Amniotic epithelial cell (primary cell): ENCODE data around the gene AAMP.
"Not testable (repeated sequence)": the region's sequence is repeated elsewhere in the genome, so short reads cannot be mapped to it uniquely, and the experiment has no call there.

Source experiments
- DNase-seq: peaks from one replicate; pipeline ENCODE4 v3.0.0-alpha.2; 2010; ENCODE audit warnings: low read depth

AAMP gene, protein sequence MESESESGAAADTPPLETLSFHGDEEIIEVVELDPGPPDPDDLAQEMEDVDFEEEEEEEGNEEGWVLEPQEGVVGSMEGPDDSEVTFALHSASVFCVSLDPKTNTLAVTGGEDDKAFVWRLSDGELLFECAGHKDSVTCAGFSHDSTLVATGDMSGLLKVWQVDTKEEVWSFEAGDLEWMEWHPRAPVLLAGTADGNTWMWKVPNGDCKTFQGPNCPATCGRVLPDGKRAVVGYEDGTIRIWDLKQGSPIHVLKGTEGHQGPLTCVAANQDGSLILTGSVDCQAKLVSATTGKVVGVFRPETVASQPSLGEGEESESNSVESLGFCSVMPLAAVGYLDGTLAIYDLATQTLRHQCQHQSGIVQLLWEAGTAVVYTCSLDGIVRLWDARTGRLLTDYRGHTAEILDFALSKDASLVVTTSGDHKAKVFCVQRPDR

DNA sequence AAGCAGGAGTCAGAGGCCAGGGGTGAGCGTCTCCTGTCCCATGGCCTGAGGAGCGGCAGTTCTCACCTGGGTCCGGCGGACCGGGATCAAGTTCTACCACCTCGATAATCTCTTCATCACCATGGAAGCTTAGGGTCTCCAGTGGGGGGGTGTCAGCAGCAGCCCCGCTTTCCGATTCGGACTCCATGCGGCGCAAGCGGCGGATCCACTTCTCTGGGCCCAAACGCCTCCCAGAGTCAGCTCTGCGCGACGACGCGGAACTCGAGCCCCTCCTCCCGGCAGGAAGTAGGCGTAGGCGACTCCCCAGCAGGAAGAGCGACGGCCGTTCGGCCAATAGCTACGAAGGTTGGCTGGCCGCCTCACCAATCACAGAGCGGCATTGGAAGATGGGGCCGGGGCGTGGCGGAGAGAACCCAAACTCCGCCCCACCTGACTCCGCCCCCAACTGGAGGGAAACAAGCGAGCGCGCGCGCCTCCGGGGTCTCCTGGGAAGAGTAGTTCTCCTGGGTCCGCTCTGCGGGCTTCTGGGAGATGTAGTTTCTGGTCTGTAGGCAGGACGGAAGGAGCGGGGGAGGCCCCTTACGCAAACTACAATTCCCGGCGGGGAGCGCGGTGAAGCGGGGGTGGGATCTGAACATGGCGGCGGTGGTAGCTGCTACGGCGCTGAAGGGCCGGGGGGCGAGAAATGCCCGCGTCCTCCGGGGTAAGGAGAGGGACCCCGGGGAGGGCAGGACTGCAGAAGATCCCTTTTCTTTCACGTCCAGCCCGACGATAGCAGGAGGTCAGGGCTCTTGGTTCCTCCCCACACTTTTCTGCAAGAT lies at the start of gene AAMP, which contains the start of gene PNKD:
TSS of gene AAMP (minus strand) at position 238 of the 821 bp plus-strand sequence. CDS start at position 187, 51 bp downstream.
TSS of gene PNKD (plus strand) at position 620 of the 821 bp plus-strand sequence. CDS start at position 637, 17 bp downstream.
- peak; percentile 99 for DNase-seq

DNA sequence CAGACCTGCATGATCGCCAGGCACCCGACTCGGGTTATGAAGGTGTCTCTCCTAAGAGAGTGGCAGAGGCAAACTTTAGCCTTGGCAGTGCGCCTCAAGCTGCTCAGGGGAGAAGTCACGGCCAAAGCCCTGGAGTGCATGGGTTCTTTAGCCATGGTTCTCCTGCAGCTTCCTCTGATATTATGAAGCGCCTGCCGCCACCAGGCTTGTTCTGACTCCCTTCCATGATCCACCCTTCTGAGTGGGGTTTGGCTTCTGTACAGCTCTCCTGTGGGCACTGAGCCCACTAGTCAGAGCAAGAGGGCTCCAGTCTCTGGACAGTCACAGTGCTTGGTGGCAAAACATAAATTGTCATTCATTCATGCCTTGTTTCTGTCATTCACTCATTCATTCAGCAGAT lies 48.3 kb upstream of the AAMP start:
- DNase-seq, result no peak

DNA sequence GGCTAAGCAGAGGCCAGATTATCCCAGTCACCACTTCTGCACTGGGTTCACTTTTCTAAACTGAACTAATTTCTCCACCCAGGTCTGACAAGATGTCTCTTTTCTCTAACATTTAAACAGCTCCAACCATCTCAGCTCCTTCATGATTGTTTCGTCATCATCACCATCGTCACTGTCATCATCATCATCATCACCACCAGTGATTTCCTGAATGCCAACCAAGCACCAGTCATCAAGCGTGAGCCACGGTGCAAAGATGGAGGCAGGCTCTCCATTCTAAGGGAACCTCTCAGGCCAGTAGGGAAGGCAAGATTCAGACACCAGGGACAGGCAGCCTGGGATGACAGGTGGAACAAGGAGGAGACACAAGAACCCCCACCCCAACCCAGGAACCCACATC lies 47.9 kb upstream of the AAMP start:
- no peak for DNase-seq

DNA sequence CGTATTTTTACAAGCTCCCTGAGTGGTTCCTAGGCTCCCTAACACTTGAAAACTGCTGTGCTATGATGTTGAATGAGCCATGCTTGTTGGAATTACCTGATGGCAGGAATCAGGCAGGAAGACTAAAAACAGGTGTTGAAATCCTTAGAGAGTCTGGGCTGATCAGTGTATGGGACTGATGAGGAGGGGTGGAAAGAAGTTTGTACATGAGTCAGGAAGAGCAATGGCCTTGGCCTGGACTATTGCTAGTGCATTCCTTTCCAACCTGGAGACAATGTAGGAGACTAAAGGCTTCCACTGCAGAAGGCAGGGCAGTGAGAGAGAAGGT lies 47.3 kb upstream of the AAMP start:
- peak; percentile 58 for DNase-seq

DNA sequence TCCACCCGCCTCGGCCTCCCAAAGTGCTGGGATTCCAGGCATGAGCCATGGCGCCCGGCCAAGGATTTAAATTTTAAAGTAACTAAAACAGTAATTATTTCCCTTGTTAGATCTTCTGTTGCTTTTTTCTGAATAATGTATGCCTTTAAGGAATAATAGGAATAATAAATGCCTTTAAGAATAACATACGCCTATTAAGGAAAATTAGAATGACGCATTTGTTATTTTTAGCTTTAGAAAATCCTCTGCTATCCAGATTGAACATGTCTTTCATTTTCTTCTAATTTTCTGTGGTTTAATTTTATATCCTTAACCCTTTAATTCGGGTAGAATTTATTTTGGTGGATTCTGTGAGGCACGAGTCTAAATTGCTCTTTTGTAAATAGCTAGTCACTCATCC lies 45.5 kb upstream of the AAMP start:
- DNase-seq, result no peak

DNA sequence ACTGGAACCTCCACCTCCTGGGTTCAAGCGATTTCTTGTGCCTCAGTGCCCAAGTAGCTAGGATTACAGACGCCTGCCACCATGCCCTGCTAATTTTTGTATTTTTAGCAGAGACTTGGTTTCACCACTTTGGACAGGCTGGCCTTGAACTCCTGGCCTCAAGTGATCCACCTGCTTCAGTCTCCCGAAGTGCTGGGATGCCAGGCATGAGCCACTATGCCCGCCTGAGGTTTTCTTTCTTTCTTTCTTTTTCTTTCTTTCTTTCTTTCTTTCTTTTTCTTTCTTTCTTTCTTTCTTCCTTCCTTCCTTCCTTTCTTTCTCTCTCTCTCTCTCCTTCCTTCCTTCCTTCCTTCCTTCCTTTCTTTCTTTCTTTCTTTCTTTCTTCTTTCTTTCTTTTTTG lies 44.8 kb upstream of the AAMP start:
- not testable (repeated sequence) for DNase-seq

DNA sequence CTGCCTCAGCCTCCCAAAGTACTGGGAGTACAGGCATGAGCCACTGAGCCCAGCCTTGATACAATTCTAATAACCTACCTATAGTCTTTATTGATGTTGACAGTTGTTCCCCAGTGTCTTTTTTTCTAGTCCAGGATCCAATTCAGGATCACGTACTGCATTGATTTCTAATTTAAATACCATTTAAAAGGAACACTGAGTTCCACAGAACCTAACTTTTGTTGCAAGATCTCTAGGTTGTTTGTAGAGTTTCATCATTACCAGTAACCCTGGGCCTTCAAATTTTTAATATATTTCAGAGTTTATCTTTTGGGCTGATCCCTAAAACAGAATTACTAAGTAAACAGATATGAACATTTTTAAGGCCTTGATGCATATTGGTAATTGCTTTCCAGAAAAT lies 43.4 kb upstream of the AAMP start:
- DNase-seq, result no peak

DNA sequence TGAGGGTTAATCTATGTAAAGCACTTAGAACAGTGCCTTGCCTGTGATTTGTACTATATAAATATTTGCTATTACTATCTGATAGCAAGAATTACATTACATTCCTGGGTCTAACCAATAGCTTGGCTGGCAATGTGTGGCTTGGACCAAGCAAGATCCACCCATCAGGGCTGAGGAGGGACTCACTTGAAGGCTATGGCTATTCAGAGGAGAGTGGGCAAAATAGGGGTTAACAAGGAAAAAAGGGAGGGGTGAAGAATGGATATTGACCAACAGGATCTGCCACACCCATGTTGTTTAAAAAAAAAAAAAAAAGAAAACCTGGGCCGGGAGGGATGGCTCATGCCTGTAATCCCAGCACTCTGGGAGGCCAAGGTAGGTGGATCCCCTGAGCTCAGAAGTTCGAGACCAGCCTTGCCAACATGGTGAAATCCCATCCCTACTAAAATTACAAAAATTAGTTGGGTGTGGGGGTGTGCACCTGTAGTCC lies 42.4 kb upstream of the AAMP start:
- DNase-seq, result peak; percentile 41

DNA sequence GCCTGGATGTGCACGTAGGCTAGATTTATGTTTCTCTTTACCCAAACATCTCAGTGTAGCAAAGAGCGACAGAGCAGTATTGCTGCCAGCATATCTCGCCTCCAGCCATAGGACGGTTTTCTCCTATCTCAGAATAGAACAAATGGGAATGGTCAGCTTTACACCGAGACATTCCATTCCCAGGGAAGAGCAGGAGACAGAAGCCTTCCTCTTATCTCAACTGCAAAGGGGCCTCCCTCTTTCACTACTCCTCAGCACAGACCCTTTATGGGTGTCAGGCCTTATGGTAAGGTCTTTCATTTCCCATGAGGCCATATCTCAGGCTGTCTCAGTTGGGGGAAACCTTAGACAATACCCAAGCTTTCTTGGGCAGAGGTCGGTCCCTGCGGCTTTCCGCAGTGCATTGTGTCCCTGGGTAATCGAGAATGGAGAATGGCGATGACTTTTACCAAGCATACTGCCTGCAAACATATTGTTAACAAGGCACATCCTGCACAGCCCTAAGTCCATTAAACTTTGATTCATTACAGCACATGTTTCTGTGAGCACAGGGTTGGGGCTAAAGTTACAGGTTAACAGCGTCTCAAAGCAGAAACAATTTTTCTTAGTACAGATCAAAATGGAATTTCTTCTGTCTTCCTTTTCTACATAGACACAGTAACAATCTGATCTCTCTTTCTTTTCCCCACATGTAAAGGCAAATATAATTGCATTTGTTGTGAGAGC lies 41.8 kb upstream of the AAMP start:
- peak; percentile 58 for DNase-seq

DNA sequence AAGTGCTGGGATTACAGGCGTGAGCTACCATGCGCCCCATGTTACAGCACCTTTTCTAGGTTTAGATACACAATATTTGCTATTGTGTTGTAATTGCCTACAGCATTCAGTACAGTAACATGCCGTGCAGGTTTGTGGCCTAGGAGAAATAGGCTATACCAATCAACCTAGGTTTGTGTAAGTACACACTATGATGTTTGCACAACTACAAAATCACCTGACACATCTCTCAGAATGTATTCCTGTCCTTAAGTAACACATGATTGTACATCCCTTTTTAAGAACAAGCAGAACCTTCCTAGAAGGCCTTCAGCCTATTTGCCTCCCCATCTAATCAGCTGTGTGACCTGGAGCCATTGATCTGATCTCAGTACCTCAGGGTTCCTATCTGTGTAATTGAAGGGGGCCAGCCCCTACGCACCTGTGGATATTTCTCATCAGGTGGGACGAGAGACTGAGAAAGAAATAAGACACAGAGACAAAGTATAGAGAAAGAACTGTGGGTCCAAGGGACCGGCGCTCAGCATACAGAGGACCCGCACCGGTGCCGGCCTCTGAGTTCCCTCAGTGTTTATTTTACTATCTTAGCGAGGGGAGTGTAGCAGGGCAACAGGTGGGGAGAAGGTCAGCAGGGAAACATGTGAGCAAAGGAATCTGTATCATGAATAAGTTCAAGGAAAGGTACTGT lies 41.1 kb upstream of the AAMP start:
- DNase-seq, result no peak

DNA sequence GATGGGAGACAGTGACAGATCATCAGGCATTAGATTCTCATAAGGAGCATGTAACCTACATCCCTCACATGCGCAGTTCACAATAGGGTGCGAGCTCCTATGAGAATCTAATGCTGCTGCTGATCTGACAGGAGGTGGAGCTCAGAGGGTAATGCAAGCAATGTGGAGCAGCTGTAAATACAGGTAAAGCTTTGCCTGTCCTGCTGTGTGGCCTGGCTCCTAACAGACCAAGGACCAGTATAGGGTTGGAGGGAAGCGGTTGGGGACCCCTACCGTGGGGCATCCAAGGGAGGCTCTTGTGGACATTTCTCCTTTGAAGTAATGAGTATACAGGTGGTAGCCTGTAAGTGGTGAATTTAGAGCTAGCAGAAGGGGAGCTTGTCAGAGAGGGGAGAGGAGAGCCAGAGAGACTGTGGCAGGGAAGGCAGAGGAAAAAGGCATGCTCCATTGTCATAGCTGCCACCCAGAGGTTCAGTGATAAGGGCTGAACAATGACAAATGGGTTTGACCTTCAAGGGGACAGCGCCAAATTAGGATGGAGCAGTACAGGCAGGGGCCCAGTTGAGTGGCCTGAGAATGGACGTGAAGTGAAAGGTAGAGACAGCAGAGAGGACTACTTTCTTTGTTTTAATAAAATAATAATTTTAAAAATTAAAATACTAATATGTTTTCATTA lies 37.6 kb upstream of the AAMP start:
- DNase-seq, result no peak

DNA sequence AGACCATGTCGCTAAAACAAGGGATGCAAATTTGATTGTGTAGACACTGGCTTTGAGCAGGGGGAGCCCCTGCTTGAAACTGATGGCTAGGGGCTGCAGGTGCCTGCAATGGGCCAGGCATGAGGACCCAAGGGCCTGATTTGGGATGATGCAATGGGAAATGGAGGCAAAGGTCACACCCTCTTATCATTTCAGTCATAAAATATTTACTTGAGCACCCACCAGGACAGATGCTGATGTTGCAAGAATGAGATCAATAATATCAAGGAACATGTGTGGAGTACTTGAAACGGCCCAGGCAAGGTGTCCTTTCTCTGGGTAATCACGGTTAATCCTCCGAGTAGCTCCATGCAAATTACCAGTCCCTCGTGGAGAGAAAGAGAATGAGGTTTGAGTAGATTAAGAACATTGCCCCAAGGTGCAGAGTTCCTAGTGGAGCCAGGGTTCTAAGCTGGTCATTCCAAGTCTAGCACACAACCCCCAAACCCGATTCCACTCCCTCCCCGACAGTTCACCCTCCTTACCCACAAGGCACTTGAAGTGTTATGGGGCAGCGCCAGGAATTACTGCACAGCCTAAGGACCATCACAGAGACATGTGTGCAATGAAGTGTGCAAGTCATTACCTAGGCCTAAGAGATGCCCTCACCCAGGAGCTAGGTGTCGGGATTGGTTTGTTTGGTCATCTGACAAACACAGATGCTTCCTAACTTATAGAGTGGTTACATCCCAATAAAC lies 36.4 kb upstream of the AAMP start:
- DNase-seq, result no peak

DNA sequence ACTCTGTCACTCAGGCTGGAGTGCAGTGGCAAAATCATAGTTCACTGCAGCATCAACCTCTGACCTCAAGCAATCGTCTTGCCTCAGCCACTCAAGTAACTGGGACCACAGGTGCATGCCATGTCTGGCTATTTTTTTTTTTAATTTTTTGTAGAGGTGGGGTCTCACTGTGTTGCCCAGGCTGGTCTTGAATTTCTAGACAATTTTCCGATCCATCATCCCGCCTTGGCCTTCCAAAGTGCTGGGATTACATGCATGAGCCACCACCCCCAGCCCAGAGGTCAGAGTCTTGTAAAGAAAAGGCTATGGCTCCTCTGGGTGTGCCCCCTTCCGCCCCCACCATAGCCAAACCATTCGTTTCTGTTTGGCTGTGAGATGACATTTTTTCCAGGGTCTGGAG lies 35.4 kb upstream of the AAMP start:
- DNase-seq, result no peak

DNA sequence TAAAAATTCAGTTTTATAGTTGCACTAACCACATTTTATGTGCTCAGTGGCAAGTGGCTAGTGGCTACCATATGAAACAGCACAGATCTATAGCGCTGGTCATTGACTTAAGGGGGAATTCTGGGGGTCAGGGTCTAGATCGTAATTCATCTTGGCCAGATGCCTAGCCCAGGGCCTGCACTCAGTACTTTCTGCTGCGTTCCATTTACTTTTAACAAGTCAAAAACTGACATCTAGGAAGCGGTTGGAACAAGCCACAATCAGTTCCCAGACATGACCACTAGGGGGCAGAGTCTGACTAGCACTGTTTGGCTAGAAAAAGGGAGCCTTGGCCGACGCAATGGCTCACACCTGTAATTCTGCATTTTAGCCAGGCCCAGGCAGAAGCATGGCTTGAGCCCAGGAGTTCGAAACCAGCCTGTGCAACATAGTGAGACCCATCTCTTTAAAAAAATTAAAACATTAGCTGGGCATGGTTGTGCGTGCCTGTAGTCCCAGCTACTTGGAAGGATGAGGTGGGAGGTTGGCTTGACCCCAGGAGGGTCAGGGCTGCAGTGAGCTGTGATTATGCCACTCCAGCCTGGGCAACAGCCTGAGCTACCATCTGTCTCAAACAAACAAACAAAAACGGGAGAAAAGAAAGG lies 31.4 kb upstream of the AAMP start:
- DNase-seq, result peak; percentile 81

DNA sequence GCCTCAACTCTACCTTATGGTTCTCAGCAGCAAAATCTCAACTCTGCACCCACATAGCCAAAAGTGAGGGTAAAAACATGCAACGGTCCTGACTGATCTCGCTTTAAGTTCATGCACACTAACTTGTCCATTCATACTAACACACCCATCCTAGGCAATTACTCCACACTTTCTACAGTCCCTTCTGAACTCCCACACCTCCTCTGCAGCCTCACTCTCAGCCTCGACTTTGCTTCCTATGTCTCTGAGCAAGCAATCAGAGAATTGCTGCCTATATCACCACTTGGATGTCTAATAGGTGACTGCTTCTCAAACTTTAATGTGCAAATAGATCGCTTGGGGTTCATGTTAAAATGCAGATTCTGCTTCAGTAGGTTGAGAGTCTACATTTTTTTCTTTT lies 30.2 kb upstream of the AAMP start:
- DNase-seq, result no peak

DNA sequence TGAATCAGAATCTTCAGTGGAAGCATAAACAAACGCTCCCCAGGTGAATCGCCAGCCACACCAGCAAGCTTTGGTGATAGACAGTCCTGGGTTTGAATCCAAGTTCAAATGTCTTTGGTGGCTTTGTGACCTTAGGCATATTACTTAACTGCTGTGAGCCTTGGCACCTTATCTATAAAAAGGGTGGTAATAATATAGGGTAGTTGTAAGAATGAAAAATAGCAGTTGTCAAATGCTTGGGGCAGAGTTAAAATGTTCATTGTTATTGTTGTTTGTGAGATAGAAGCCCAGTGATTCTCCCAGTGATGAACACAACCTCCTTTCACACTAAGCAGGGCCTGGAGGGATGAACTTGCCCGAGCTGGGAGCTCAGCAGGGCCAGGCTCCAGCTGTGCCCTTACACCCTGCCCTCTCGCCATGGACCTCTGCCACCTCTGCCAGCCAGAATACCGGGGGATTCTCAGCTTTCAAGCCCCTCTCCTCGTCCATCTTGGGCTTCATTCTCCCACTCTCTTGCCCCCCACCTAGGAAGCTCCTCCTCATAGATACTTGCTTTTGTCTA lies 28.5 kb upstream of the AAMP start:
- no peak for DNase-seq

DNA sequence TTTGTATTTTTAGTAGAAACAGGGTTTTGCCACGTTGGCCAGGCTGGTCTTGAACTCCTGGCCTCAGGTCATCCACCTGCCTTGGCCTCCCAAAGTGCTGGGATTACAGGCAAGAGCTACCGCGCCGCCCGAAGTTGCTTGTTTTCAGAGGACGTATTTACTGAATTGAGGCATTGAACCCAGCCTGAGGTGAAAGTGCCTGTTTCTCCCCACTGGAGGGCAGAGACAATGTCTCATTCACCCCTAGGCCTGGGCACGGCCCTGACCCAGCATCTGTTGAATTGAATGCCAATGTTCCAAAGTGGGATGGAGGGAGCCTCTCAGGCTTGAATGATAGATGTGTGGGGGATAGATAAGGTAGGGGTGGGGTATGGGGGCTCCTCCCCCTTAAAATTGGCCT lies 26.9 kb upstream of the AAMP start:
- DNase-seq, result no peak

DNA sequence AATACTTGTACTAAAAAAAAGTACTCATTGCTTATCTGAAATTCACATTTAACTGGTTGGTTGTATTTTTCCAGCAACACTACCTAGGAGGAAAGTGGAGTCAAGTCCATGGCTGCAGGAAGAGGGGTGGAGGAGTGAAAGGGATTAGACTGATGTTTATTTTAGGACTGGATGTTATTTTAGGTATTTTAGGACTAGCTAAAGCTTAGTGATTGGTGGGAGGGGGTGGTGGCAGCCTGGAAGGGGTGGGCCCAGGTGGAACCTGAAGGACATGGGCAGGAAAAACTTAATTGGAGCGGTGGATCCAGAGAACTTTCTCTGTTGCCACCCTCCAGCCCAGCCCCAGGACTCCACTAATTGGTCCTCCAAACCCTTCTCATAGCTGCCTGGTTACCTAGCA lies 26.3 kb upstream of the AAMP start:
- DNase-seq, result no peak

DNA sequence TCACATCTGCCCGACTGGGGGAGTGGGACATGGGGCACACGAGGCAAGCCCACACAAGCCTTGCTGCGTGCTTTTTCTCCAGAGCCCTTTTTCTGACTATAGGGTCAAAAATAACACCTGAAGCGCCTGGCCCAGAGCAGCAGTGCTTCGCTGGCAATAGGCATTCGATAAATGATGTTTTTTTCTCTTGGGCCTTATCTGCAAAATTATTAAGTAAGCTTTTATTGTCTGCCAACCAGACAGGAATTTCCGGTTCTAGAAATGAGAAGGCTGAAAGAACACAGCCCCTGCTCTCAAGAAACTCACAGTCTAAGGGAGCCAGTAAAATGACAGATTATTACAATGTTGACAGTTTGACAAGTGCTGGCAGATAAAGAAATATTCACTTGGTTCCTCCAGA lies 25.1 kb upstream of the AAMP start:
- DNase-seq, result peak; percentile 70
